Transverse colon (tissue), 4 donors: ENCODE data around the gene ZNF638. TPM values are rescaled to one million over a fixed set of nuclear protein-coding genes. Genes with fewer than 3 reads are reported as not detected.

Source experiments
- DNase-seq: peaks from one replicate; pipeline ENCODE4 v3.0.0-alpha.2; 2019
- H3K27ac ChIP-seq, 4 donors: fragments of 200-600 bp; sonication (generic); 2 replicates each; pipeline ENCODE4 v1.5.1; 2016 to 2018; ENCODE audit warnings: inconsistent platforms in 4 of 4
- H3K27me3 ChIP-seq: fragments of 200-600 bp; sonication (generic); 2 replicates; pipeline ENCODE4 v1.5.1; 2017; ENCODE audit warnings: inconsistent platforms
- H3K36me3 ChIP-seq, 4 donors: fragments of 200-600 bp; sonication (generic); 2 replicates each; pipeline ENCODE4 v1.5.1; 2017 to 2019; ENCODE audit warnings: inconsistent platforms in 4 of 4
- H3K4me1 ChIP-seq, 4 donors: fragments of 200-600 bp; sonication (generic); 2 replicates each; pipeline ENCODE4 v1.5.1; 2017 to 2020; ENCODE audit warnings: inconsistent platforms in 4 of 4
- H3K4me3 ChIP-seq, 4 donors: fragments of 200-600 bp; sonication (generic); 1 replicate in 1 of 4; 2 replicates in 3 of 4; pipeline versions ENCODE4 v1.5.1 to v1.6.1; 2017 to 2019; ENCODE audit warnings: inconsistent platforms in 4 of 4
- H3K9me3 ChIP-seq, 2 donors: fragments of 200-600 bp; sonication (generic); 2 replicates each; pipeline ENCODE4 v1.5.1; 2017 to 2019; ENCODE audit warnings: inconsistent platforms in 2 of 2
- CTCF ChIP-seq, 5 experiments: fragments of 200-600 bp in 3 of 5; fragments of 450-650 bp in 2 of 5; sonication (generic) in 3 of 5; IDR thresholded peaks; 1 replicate in 2 of 5; 2 replicates in 3 of 5; pipeline ENCODE4 v1.5.1; 2016 to 2017; ENCODE audit warnings: antibody characterized with exemption in 5 of 5, inconsistent platforms in 3 of 5, mild to moderate bottlenecking in 2 of 5, moderate library complexity in 1 of 5
- EP300 ChIP-seq: sonication (generic); formaldehyde crosslinking; IDR thresholded peaks from one replicate; pipeline ENCODE4 v1.6.1; 2017; ENCODE audit warnings: antibody characterized with exemption, low read depth
- POLR2A ChIP-seq: fragments of 450-650 bp; IDR thresholded peaks from one replicate; pipeline ENCODE4 v1.6.1; 2016; ENCODE audit warnings: antibody characterized with exemption, mild to moderate bottlenecking, moderate library complexity
- POLR2AphosphoS5 ChIP-seq, 3 donors: sonication (generic); formaldehyde crosslinking; IDR thresholded peaks; one replicate each; pipeline ENCODE4 v1.6.1; 2016; ENCODE audit warnings: antibody characterized with exemption in 3 of 3
- WGBS, 2 donors: methylation state at CpG; one replicate each; pipeline ENCODE4 v1.1.5; 2018; ENCODE audit warnings: low coverage in 1 of 2; 5-methylcytosine and 5-hydroxymethylcytosine counted together
- in situ Hi-C, 4 donors: fragments of 200-750 bp; cut with MboI; loops; one replicate each; pipeline versions ENCODE4 v1.15.0 to v1.15.1; 2017; ENCODE audit warnings: low sequenced_read_pairs in 3 of 4, low pct_ligation_motif_present in 1 of 4, low pct_unique_long_range_greater_than_20kb in 1 of 4
- intact Hi-C: fragments of 100-400 bp; cut with DNase I; formaldehyde crosslinking; loops from one replicate; pipeline ENCODE4 v1.15.1; 2023; ENCODE audit warnings: low total_unique reads
- total RNA-seq, 4 donors: library from RNA; depleted of rRNA; stranded (reverse); fragments of >200 nt; gene quantifications; one replicate each; pipeline ENCODE4 v1.1.0, GENCODE V29; 2016

ZNF638 gene
- total RNA-seq, 4 donors from 2014 or later = 99.9 to 181 (median 142) TPM

GRCh38 chr2:71417300-71418202 lies 86.0 kb downstream of the ZNF638 start:
- in situ Hi-C loops = no loop called here
- Histone ChIP-seq H3K4me3 (peak overlapping the region in 2 of 4 donors; percentile 27 to 45), H3K4me1 (peaks cover 0 to 17% (median 8%) of the 10 kb centered on the region in 4 donors), H3K36me3 (no peaks in the 10 kb centered on the region), H3K27me3 (no peaks in the 10 kb centered on the region), H3K27ac (peak overlapping the region; percentile 49 to 79 (median 68)), H3K9me3 (no peaks in the 10 kb centered on the region)
- WGBS, 2 donors = 15 to 43% methylated on average over 3 to 8 of the region's 16 CpGs
- TF ChIP-seq CTCF (IDR thresholded peaks at IDR 0.05) (no peak), POLR2AphosphoS5 (IDR thresholded peaks at IDR 0.05) (no peak), POLR2A (peak; percentile 16), EP300 (no peak)
- no peak for DNase-seq
- intact Hi-C loops = no loop called here

GRCh38 chr2:71419145-71419544 lies 87.6 kb downstream of the ZNF638 start:
- H3K9me3 ChIP-seq = no peaks in the 10 kb centered on the region
- 85 to 87% methylated on average over 4 of the region's 4 CpGs for WGBS, 2 donors
- H3K27ac ChIP-seq = no peak overlapping the region
- in situ Hi-C loops (no loop called here), intact Hi-C loops (no loop called here)
- TF ChIP-seq POLR2A (no peak), CTCF (IDR thresholded peaks at IDR 0.05) (no peak), POLR2AphosphoS5 (IDR thresholded peaks at IDR 0.05) (no peak), EP300 (no peak)
- DNase-seq = no peak
- H3K27me3 ChIP-seq = no peaks in the 10 kb centered on the region
- H3K36me3 ChIP-seq = peaks cover 0 to 10% (median 3%) of the 10 kb centered on the region in 4 donors
- H3K4me1 ChIP-seq = peaks cover 0 to 23% (median 8%) of the 10 kb centered on the region in 4 donors
- H3K4me3 ChIP-seq = no peak overlapping the region

GRCh38 chr2:71419976-71420375 lies 88.4 kb downstream of the ZNF638 start:
- H3K27me3 ChIP-seq = no peaks in the 10 kb centered on the region
- no peak overlapping the region for H3K4me3 ChIP-seq
- 53 to 83% methylated on average over 1 of the region's 1 CpG for WGBS, 2 donors
- H3K4me1 ChIP-seq = peaks cover 0 to 23% (median 8%) of the 10 kb centered on the region in 4 donors
- H3K27ac ChIP-seq = no peak overlapping the region
- TF ChIP-seq CTCF (IDR thresholded peaks at IDR 0.05) = no peak
- no peak for TF ChIP-seq POLR2AphosphoS5 (IDR thresholded peaks at IDR 0.05)
- TF ChIP-seq POLR2A = no peak
- TF ChIP-seq EP300 = no peak
- H3K9me3 ChIP-seq = no peaks in the 10 kb centered on the region
- no peak for DNase-seq
- H3K36me3 ChIP-seq = peaks cover 0 to 15% (median 5%) of the 10 kb centered on the region in 4 donors
- intact Hi-C loops (no loop called here), in situ Hi-C loops (no loop called here)

- 53 to 79% methylated on average over 2 of the region's 2 CpGs for WGBS, 2 donors
- DNase-seq = no peak
- H3K9me3 ChIP-seq = no peaks in the 10 kb centered on the region
- in situ Hi-C loops = no loop called here
- H3K36me3 ChIP-seq = peaks cover 0 to 38% (median 13%) of the 10 kb centered on the region in 4 donors
- TF ChIP-seq POLR2A = no peak
- no peak for TF ChIP-seq EP300
- no peak for TF ChIP-seq POLR2AphosphoS5 (IDR thresholded peaks at IDR 0.05)
- TF ChIP-seq CTCF (IDR thresholded peaks at IDR 0.05) = no peak
- intact Hi-C loops = no loop called here
- no peak overlapping the region for H3K4me3 ChIP-seq
- no peak overlapping the region for H3K27ac ChIP-seq
- H3K4me1 ChIP-seq = peaks cover 0 to 18% (median 4%) of the 10 kb centered on the region in 4 donors
- H3K27me3 ChIP-seq = no peaks in the 10 kb centered on the region
Measured at GRCh38 chr2:71422786-71423185, 91.2 kb downstream of the ZNF638 start.
